ENCODE measurements around the gene GRID2.
"Not testable (repeated sequence)": the region's sequence is repeated elsewhere in the genome, so short reads cannot be mapped to it uniquely, and the experiment has no call there.

Gene GRID2

DNA sequence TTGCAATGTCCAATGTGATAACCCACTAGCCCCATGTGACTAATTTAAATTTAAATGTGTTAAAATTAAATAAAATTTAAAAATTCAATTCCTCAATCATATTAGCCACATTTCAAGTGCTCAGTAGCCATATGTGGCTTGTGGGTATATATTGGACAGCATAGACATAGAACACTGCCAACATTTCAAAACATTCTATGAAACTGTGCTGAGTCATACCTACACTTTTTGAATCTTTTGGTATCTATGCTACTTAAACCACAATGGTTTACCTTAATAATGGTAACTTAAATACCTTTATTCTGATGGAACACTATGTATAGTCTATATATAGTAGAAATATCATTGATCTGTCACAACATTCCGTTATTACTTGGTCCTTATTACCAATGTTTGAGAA, 1301.4 kb downstream of the GRID2 start:
- DNase-seq: no peak

DNA sequence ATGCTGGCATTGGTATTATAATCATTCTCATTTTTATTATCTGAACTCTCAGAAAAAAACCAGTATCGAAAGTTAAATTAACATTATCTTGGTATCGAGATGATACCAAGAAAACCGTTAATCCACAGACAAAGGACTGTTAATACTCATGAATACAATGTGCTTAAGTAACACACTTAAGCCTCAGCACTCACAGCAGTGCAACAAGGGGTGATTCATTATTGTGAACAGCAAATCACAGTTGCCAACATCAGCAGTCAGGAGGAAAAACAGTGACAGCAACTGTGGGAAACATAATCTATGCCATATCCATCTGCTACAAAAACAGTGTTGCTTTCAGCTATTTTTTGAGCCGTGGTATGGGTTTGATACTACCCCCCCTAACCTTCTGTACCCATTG, 1313.8 kb downstream of the GRID2 start:
- DNase-seq: no peak

DNA sequence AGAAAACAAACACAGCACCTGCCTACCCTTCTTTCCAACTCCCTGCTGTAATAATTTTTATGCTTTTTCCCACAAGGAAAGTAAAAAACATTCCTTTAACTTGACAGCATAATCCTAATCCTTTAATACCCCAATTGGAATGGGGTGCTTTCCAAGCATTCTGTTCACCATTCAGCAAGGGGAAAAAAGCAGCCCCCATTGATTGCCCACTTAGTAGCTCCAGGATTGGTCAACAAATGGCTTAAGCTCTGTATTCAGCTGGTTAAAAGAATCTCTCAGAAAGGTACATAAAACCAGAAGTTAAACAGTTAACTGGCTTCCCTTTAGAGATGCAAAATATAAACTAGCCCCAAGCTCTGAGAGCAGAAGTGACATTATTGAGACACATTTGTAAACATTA, 1330.0 kb downstream of the GRID2 start:
- DNase-seq: no peak

DNA sequence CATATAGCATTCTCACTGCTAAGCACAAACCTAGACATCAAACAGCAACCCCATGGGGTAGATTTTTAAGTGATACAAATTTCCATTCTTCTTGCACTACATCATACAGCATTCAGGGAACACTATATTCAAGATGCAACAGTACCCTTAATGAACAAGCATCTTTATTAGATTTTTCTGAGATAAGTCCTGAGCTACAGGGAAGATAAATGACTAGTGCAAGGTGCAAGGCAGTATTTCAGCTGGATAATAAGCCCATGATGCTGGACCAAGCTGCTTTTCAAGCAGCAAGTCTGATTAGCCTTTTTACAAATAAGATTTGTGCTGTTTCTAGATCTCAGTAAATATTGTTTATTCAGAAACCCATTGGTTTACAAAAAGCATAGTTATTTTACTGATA, 1332.2 kb downstream of the GRID2 start:
- no peak for DNase-seq

DNA sequence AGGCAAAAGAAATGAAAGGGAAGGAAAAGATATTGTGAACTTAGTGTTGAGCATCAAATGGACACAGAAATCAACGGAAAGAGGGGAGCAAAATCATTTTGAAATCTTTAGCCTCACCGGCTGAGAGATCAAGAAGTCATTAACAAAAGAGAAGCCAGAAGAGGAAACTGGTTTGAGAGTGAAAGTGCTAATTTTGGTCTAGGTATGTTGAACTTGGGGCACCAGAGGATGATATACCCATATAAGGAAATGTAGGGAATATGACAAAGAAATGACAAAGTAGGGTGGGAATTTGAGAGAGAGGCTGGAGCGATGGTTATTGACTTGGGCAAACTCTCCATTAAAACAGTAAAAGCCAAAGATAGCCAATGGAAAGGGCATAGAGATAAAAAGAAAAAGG, 1341.4 kb downstream of the GRID2 start:
- no peak for DNase-seq

DNA sequence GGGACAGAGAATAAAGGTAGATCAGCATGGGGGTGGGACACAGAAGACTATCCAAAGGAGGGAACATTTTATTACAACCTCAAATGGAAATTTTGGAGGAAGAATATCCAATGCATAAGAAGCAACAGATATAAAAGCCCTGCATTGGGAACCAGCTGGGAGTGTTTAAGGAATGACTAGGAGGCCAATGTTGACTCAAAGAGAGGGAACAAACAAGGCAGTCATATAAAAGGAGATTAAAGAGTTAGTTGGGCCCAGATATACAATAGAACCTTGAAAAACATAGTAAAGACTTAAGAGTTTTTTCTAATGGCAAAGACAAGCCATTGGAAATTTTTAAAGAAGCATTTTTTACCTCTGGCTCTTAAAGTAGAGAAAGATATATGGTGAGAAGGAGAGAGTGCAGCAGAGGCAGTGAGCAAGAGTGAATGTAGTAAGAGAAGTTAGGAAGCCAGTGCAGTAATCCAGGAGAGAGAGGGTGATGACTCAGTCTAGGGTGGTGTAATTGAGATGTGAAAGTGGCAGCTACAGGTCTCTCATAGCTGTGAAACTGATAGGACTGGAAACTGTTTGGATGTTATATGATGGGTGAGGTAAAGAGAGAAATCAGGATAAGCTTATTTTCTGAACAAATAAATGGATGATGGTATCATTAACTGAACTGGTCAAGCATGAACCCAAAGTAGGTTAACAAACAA, 1342.6 kb downstream of the GRID2 start:
- no peak for DNase-seq

DNA sequence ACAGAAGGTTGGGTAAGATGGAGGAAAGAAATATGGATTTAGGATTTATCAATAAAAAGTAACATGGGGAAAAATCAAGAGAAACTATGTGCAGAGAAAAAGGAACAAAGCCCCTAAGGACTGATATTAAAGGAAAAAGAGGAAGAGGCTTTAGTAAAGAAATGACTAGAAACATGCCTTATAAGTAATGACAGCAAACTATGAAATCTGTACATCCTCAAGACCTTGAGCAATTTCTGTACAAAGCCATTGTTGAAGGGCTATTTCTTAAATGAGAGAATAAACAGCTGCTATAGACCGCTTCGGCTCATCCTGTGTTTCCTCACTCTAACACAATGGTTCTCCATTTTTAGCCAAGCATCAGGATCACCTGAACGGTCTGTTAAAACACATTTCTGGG, 1344.5 kb downstream of the GRID2 start:
- DNase-seq: no peak

DNA sequence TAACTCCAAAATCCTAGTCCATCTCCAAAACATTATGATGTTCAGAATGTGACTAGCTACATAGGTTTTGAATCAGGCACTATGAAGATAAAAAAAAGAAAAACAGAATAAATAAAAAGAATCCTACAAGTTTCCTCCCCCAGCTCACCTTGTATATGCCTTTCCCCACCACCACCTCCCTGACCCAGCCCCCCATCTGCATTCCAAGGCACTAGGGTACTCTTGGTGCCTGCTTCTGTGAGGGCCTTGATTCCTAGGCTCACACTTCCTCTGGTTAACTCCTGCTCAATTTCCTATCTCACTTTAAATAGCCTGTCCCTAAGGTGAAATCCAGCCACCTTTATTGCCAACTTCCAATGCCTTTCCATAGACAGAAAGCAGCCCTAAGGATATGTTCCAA, 1346.1 kb downstream of the GRID2 start:
- no peak for DNase-seq

- DNase-seq: no peak
These were observed 1350.4 kb downstream of the GRID2 start for GRCh38 chr4:93654211-93654610.

DNA sequence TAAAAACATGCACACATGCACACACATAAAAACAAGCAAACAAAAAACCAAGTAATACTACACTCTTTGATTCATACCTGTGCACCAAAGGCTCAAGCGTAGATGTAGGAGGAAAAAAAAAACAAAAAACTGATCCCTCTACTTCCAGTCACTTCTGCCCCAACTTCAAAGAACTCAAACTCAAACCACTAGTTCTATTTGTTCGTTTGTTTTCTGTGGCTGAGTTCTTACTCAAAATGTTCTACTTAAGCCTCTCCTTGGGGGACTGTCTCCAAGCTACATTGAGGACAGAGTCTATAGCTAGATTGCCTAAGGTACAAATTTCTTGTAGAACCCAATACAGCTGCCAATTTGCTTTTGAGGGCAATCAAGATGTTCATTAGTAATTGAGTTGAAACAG, 1353.8 kb downstream of the GRID2 start:
- DNase-seq: no peak

GRCh38 chr4:93658443-93658842, 1354.7 kb downstream of the GRID2 start:
- DNase-seq: no peak

DNA sequence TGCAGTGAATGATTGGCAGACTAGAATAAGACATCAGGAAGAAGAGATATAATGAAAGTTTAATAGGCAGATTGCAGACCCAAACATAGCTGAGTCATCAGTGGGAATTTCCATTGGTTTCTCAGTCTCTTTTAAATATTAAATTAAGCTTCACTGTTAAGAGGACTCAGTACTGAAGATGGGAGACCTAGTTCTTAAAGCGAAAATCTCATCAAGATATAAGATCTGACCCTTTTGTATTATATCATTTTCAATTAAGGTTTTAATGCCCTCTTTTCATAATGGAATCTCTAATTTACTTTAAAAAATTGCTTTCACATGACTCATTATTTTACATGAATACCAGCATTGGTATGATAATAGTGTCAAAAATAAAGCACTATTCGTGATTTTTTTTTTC, 1355.9 kb downstream of the GRID2 start:
- no peak for DNase-seq

- DNase-seq: no peak
These were observed 1356.3 kb downstream of the GRID2 start for GRCh38 chr4:93660036-93660435.

DNA sequence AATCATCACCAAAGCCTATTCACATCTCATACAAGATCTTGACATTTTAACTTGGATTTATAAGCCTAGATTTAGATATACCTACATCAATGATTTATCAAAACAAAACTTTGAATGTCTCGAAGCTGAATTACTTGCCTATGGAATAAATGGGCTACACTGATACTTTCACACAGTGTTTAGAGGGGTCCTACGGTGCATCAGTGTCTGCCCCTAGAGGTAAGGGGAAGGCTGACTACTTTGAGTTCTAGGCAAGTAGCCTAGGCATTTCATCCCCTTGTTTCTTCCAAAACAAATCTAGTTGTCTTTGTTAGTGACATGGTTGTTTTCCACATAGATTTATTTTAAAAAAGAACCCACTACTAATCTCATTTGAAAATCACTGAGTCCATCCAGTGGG, 1366.7 kb downstream of the GRID2 start:
- DNase-seq: no peak

GRCh38 chr4:93671093-93671492, 1367.3 kb downstream of the GRID2 start:
- no peak for DNase-seq

DNA sequence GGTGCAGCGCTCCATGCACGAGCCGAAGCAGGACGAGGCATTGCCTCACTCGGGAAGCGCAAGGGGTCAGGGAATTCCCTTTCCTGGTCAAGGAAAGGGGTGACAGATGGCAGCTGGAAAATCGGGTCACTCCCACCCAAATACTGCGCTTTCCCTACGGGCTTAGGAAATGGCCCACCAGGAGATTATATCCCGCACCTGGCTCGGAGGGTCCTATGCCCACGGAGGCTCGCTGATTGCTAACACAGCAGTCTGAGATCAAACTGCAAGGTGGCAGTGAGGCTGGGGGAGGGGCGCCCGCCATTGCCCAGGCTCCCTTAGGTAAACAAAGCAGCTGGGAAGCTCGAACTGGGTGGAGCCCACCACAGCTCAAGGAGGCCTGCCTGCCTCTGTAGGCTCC, 1373.2 kb downstream of the GRID2 start:
- not testable (repeated sequence) for DNase-seq

DNA sequence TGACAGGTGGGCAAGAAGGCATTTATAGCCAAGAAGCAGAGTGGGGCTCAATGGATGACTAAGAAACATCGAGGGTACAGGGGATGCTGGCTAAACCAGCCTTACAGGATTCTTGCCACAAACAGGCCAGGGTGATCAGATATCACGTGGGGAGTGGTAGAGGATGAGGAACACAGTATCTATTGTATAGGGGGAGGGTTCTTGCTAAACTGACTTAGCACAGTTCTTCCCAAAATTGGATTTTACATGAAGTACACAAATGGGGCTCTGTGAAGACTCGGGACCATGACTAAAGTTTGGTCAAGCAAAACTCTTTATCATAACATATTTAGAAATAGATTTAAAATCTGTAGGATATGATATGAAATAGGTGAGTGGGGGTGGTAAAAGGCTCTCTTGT, 1380.8 kb downstream of the GRID2 start:
- no peak for DNase-seq

DNA sequence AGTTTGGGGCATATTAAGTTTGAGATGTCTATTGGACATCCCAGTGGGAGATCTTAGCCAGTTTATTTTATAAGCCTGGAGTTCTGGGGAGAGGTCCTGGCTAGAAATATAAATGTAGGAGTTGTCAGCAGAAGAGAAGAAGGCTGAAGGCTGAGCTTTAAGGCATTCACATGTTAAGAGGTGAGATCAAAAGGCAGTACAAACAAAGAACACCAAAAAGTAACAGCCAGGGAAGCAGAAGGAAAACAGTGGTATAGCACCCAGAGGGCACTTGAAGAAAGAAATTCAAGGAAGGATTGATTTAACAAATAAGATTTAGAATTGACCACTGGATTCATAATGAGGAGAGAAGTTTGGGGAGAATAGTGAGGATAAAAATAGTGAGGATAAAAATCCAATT, 1383.5 kb downstream of the GRID2 start:
- DNase-seq: no peak

GRCh38 chr4:93688978-93689377, 1385.2 kb downstream of the GRID2 start:
- DNase-seq: no peak

GRCh38 chr4:93693141-93693540, 1389.4 kb downstream of the GRID2 start:
- DNase-seq: no peak

GRCh38 chr4:93698686-93699085, 1394.9 kb downstream of the GRID2 start:
- no peak for DNase-seq

GRCh38 chr4:93700571-93700970, 1396.8 kb downstream of the GRID2 start:
- no peak for DNase-seq

DNA sequence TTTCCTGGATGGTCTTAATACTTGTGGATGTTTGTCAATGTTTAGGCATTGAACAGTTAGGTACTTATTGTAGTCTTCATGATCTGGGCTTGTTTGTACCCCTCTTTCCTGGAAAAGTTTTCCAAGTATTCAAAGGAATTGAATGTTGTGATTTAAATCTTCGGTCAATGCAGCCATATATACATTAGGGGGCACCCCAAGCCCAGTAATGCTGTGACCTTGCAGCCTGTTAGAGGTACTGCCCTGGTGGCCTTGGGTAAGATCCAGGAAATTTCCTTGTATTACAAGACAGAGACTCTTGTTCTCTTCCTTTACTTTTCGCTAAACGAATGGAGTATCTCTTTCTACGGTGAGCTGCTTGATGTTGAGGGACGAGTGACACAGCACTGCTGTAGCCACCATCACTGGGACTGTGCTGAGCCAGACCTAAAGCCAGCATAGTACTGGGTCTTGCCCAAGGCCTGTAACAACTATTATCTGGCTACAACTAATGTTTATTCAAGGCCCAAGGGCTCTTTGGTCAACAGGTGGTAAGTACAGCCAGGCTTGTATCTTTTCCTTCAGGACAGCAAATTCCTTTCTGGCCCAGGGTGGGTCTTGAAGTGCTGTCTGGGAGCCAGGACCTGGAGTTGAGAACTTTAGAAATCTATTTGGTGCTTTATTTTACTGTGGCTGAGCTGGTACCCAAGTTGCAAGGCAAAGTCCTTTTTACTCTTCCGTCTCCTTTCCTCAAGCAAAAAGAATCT, 1406.5 kb downstream of the GRID2 start:
- no peak for DNase-seq

DNA sequence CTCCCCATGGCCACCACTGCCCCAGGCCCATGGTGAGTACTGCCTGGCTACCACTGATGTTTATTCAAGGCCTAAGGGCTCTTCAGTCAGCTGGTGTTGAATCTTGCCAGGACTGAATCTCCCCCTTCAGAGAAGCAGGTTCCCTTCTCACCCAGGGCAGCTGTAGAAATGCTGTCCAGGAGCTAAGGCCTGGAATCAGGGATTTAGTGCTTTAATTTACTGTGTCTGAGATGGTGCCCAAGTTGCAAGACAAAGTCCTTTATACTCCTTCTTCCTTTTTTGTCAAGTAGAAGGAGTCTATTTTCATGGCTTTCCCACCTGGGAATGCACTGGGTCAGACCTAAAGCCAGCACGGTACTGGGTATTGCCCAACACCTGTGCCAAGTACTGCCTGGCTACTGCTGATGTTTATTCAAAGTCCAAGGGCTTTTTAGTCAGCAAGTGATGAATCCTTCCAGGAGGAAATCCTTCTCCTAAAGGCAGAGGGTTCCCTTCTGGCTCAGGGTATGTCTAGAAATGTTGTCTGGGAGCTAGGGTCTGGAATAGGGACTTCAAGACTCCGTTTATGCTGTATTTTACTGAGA, 1407.2 kb downstream of the GRID2 start:
- DNase-seq: no peak

- DNase-seq: no peak
These were observed 1414.5 kb downstream of the GRID2 start for GRCh38 chr4:93718233-93718632.
